K562 (cell line): ENCODE data around the gene TIMP1. TPM values are rescaled to one million over a fixed set of nuclear protein-coding genes. Genes with fewer than 3 reads are reported as not detected.

Source experiments
- ARID3B ChIP-seq: fragments of 250-450 bp; sonication (Bioruptor Pico); IDR thresholded peaks from 2 replicates; pipeline ENCODE4 v1.4.0; 2020; ENCODE audit warnings: borderline replicate concordance
- BCL6 ChIP-seq: fragments of 250-450 bp; sonication (Bioruptor Pico); IDR thresholded peaks from 2 replicates; pipeline ENCODE4 v1.4.0; 2020
- CBX3 ChIP-seq, 2 experiments: IDR thresholded peaks; 1 replicate in 1 of 2; 2 replicates in 1 of 2; pipeline ENCODE4 v1.6.1; 2012; ENCODE audit warnings: inconsistent platforms in 2 of 2, low read length in 2 of 2, borderline replicate concordance in 1 of 2, control low read depth in 1 of 2
- E2F4 ChIP-seq: sonication (generic); formaldehyde crosslinking; IDR thresholded peaks from 2 replicates; pipeline ENCODE4 v1.8.0; 2022; ENCODE audit warnings: mild to moderate bottlenecking, low read depth, missing genetic modification reagents
- E2F6 ChIP-seq, 2 experiments: IDR thresholded peaks; 2 replicates each; pipeline ENCODE4 v1.6.1; 2011; ENCODE audit warnings: borderline replicate concordance in 1 of 2, control low read depth in 1 of 2, low read depth in 1 of 2, low read length in 1 of 2, mild to moderate bottlenecking in 1 of 2, mixed read lengths in 1 of 2, moderate library complexity in 1 of 2; ENCODE audit not compliant: insufficient read depth in 1 of 2, insufficient read length in 1 of 2, poor library complexity in 1 of 2, severe bottlenecking in 1 of 2; ENCODE audit errors: extremely low read depth in 1 of 2
- ETV1 ChIP-seq: fragments of 450-650 bp; conservative IDR thresholded peaks from 2 replicates; pipeline ENCODE4 v1.6.1; 2016; ENCODE audit warnings: missing genetic modification characterization, control low read depth, low read depth, missing compliant biosample characterization
- LARP7 ChIP-seq: fragments of 450-650 bp; IDR thresholded peaks from 2 replicates; pipeline ENCODE4 v1.6.1; 2016
- MEF2D ChIP-seq: conservative IDR thresholded peaks from 2 replicates; pipeline ENCODE4 v1.6.1; 2016; ENCODE audit warnings: low read depth, missing genetic modification characterization, missing compliant biosample characterization
- PHF21A ChIP-seq: fragments of 450-650 bp; IDR thresholded peaks from 2 replicates; pipeline ENCODE4 v1.6.1; 2017; ENCODE audit warnings: low read depth, borderline replicate concordance
- PYGO2 ChIP-seq: fragments of 450-650 bp; IDR thresholded peaks from 2 replicates; pipeline ENCODE4 v1.6.1; 2016; ENCODE audit warnings: mild to moderate bottlenecking, missing genetic modification characterization, moderate library complexity, missing compliant biosample characterization
- SMARCE1 ChIP-seq: fragments of 450-650 bp; IDR thresholded peaks from 2 replicates; pipeline ENCODE4 v1.7.1; 2016; ENCODE audit warnings: mild to moderate bottlenecking
- TEAD1 ChIP-seq, 2 experiments: fragments of 450-650 bp in 1 of 2; sonication (generic) in 1 of 2; formaldehyde crosslinking; IDR thresholded peaks; 2 replicates each; pipeline versions ENCODE4 v1.4.0 to v1.8.0; 2020 to 2022; ENCODE audit warnings: mild to moderate bottlenecking in 2 of 2, missing genetic modification reagents in 1 of 2
- TEAD2 ChIP-seq: fragments of 450-650 bp; IDR thresholded peaks from 2 replicates; pipeline ENCODE4 v1.6.1; 2016; ENCODE audit warnings: missing genetic modification characterization, control low read depth, missing compliant biosample characterization
- THAP12 ChIP-seq: fragments of 250-450 bp; sonication (Bioruptor Pico); IDR thresholded peaks from 2 replicates; pipeline ENCODE4 v1.9.0; 2021; ENCODE audit warnings: mild to moderate bottlenecking, inconsistent platforms
- ZBTB49 ChIP-seq: sonication (generic); formaldehyde crosslinking; IDR thresholded peaks from 2 replicates; pipeline ENCODE4 v1.8.0; 2022; ENCODE audit warnings: missing genetic modification reagents, mild to moderate bottlenecking, borderline replicate concordance
- ZKSCAN3 ChIP-seq: fragments of 250-450 bp; sonication (Bioruptor Pico); IDR thresholded peaks from 2 replicates; pipeline ENCODE4 v1.4.0; 2020
- ZNF175 ChIP-seq: fragments of 200-800 bp; sonication (Bioruptor generic); IDR thresholded peaks from 2 replicates; pipeline ENCODE4 v1.6.1; 2016; ENCODE audit warnings: low read depth, mild to moderate bottlenecking, missing genetic modification characterization, missing compliant biosample characterization
- ZNF644 ChIP-seq: fragments of 200-800 bp; sonication (Bioruptor generic); IDR thresholded peaks from 2 replicates; pipeline ENCODE4 v1.6.1; 2016; ENCODE audit warnings: low read depth, missing genetic modification characterization, missing compliant biosample characterization
- polyA plus RNA-seq, 8 experiments: library from polyadenylated mRNA; depleted of rRNA in 4 of 8; stranded (reverse) in 5 of 8; unstranded in 3 of 8; fragments of >200 nt; fragmentation: Nextera tagmentation in 2 of 8; fragmentation: Illumina TruSeq in 1 of 8; extraction: Ambion mirVana in 2 of 8; extraction: Trizol in 1 of 8; gene quantifications; 2 replicates each; pipeline versions ENCODE4 v1.2.1 to v1.2.3, GENCODE V29; 2011 to 2014; ENCODE audit warnings: inconsistent platforms in 1 of 8, missing spikeins in 1 of 8
- total RNA-seq, 7 experiments: library from RNA; depleted of rRNA in 6 of 7; stranded (reverse); fragments of >200 nt in 6 of 7; fragmentation: Illumina TruSeq in 2 of 7; extraction: Trizol in 2 of 7; gene quantifications; 2 replicates each; pipeline versions ENCODE4 v1.2.1 to v1.2.3, GENCODE V29; 2011 to 2021; ENCODE audit warnings: low replicate concordance in 1 of 7

TIMP1 gene
- total and polyA plus RNA-seq, 9 of the 15 experiments (the other 6 are each of a cell fraction or from before 2014, with no cell fraction given): 115 to 699 (median 273) TPM

- TF ChIP-seq ZKSCAN3 (CRISPR knock-in tag) (no peak), E2F6 (IDR thresholded peaks at IDR 0.05; ENCODE audit: borderline replicate concordance in 1 of 2, extremely low read depth in 1 of 2, insufficient read depth in 1 of 2, insufficient read length in 1 of 2, low read depth in 1 of 2, low read length in 1 of 2, poor library complexity in 1 of 2, severe bottlenecking in 1 of 2) (no peak), BCL6 (CRISPR knock-in tag) (no peak), TEAD2 (no peak), CBX3 (IDR thresholded peaks at IDR 0.05; ENCODE audit: borderline replicate concordance in 1 of 2, low read length in 2 of 2) (0 out of 3 replicates have a peak, but pooled peaks of 1 of the 2 experiments have one; percentile 6), ARID3B (CRISPR knock-in tag) (no peak), E2F4 (CRISPR knock-in tag) (no peak), LARP7 (no peak), ZNF175 (CRISPR knock-in tag) (no peak), PHF21A (no peak), SMARCE1 (no peak), MEF2D (tag) (no peak), THAP12 (CRISPR knock-in tag) (no peak), TEAD1 (CRISPR knock-in tag; IDR thresholded peaks at IDR 0.05) (no peak), ETV1 (tag) (peak; percentile 46; the same call in 1 of the 2 replicates), ZNF644 (tag) (no peak; the same call in 1 of the 2 replicates), PYGO2 (tag) (no peak), ZBTB49 (CRISPR knock-in tag) (no peak)
Measured at GRCh38 chrX:47540754-47541538, 41.3 kb upstream of the TIMP1 start (continued).
